Cardiac septum (tissue), 1 donor: ENCODE measurements around the gene MTG1. TPM values are rescaled to one million over a fixed set of nuclear protein-coding genes. Genes with fewer than 3 reads are reported as not detected.

Experiments used
- DNase-seq: peaks from one replicate; pipeline ENCODE4 v3.0.0-alpha.2; 2020; ENCODE audit warnings: low spot score
- intact Hi-C: fragments of 100-400 bp; cut with DNase I; formaldehyde crosslinking; loops from one replicate; pipeline ENCODE4 v1.14.0; 2022
- total RNA-seq: library from RNA; stranded (reverse); fragmentation: NEBNext Ultra II Directional; extraction: Animal tissue kit (Norgen Biotek cat#: 25700); gene quantifications from one replicate; pipeline ENCODE4 v1.2.1, GENCODE V29; 2021
- donor health status: DM: no; HTN: no; CAD: no.

MTG1 gene
- total RNA-seq, 1 donor from 2014 or later = 21.6 TPM

GRCh38 chr10:133442191-133442966 lies 48.4 kb downstream of the MTG1 start:
- intact Hi-C loops = no loop called here
- peak; percentile 75 for DNase-seq

GRCh38 chr10:133442967-133443924 lies 49.3 kb downstream of the MTG1 start:
- intact Hi-C loops = no loop called here
- peak; percentile 73 for DNase-seq

- peak; percentile 73 for DNase-seq
- intact Hi-C loops = no loop called here
Measured at GRCh38 chr10:133444342-133445267, 50.6 kb downstream of the MTG1 start.

GRCh38 chr10:133445268-133445732 lies 51.3 kb downstream of the MTG1 start:
- peak; percentile 74 for DNase-seq
- intact Hi-C loops = no loop called here

- intact Hi-C loops = no loop called here
- no peak for DNase-seq
Measured at GRCh38 chr10:133445751-133446708, 52.1 kb downstream of the MTG1 start.

GRCh38 chr10:133446979-133447378 lies 53.0 kb downstream of the MTG1 start:
- DNase-seq = no peak
- intact Hi-C loops = no loop called here

GRCh38 chr10:133448120-133448519 lies 54.2 kb downstream of the MTG1 start:
- no peak for DNase-seq
- intact Hi-C loops = no loop called here

- DNase-seq = no peak
- intact Hi-C loops = loop anchor here (10.0 kb wide), 1 partner anchor 53 kb away; no protein-coding TSS in a partner anchor
Measured at GRCh38 chr10:133451346-133451745, 57.4 kb downstream of the MTG1 start.

- intact Hi-C loops = loop anchor here (10.0 kb wide), 1 partner anchor 52 kb away; no protein-coding TSS in a partner anchor
- DNase-seq = no peak
Measured at GRCh38 chr10:133452453-133452852, 58.5 kb downstream of the MTG1 start.

- intact Hi-C loops = loop anchor here (10.0 kb wide), 1 partner anchor 51 kb away; no protein-coding TSS in a partner anchor
- DNase-seq = peak; percentile 72
Measured at GRCh38 chr10:133453516-133454203, 59.7 kb downstream of the MTG1 start, which contains the start of gene SCART1. Gene SCART1 (plus strand): TSS chr10:133453945. CDS start chr10:133453998, 53 bp downstream.

GRCh38 chr10:133454204-133454893 lies 60.4 kb downstream of the MTG1 start:
- DNase-seq = peak; percentile 75
- intact Hi-C loops = loop anchor here (10.0 kb wide), 1 partner anchor 50 kb away; no protein-coding TSS in a partner anchor

GRCh38 chr10:133455196-133455595 lies 61.2 kb downstream of the MTG1 start:
- intact Hi-C loops = loop anchor here (10.0 kb wide), 1 partner anchor 50 kb away; no protein-coding TSS in a partner anchor
- no peak for DNase-seq

GRCh38 chr10:133455611-133456031 lies 61.7 kb downstream of the MTG1 start:
- intact Hi-C loops = loop anchor here (10.0 kb wide), 1 partner anchor 49 kb away; no protein-coding TSS in a partner anchor
- DNase-seq = no peak

- intact Hi-C loops = loop anchor here (10.0 kb wide), 1 partner anchor 49 kb away; no protein-coding TSS in a partner anchor
- no peak for DNase-seq
Measured at GRCh38 chr10:133456041-133456951, 62.3 kb downstream of the MTG1 start.

GRCh38 chr10:133457100-133457841 lies 63.3 kb downstream of the MTG1 start:
- intact Hi-C loops = loop anchor here (10.0 kb wide), 1 partner anchor 48 kb away; no protein-coding TSS in a partner anchor
- peak; percentile 75 for DNase-seq
